GM10266 (cell line): ENCODE data around the gene WDFY4.

Experiments
- DNase-seq: peaks from one replicate; pipeline ENCODE4 v3.0.0; 2012; ENCODE audit errors: extremely low spot score
- TF ChIP-seq, protein P1 (sequence below): IDR thresholded peaks from 2 replicates; pipeline ENCODE4 v1.5.1; 2012; ENCODE audit warnings: mild to moderate bottlenecking, low read depth; ENCODE audit not compliant: control insufficient read depth, insufficient read depth; ENCODE audit errors: missing control alignments

The WDFY4 gene

DNA sequence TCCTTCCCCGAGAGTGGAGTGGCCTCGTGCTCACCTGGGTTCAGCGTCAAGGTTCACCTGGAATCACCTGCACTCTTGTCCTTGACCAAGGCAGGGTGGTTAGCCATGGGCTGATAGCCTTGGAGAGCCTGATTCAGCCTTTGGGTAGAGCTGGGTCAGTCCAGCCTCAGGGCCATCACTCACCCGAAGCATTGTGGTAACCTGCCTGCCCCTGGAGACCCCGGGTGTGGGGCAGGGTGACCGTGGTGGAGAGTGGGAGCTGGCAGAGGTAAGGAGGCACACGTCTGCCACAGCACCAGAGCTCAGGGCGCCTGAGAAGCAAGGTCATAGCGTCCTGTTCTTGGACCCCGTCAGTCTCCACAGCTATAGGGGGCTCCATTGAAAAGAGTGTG is 27.8 kb upstream of the WDFY4 start:
- TF ChIP-seq, protein P1, sequence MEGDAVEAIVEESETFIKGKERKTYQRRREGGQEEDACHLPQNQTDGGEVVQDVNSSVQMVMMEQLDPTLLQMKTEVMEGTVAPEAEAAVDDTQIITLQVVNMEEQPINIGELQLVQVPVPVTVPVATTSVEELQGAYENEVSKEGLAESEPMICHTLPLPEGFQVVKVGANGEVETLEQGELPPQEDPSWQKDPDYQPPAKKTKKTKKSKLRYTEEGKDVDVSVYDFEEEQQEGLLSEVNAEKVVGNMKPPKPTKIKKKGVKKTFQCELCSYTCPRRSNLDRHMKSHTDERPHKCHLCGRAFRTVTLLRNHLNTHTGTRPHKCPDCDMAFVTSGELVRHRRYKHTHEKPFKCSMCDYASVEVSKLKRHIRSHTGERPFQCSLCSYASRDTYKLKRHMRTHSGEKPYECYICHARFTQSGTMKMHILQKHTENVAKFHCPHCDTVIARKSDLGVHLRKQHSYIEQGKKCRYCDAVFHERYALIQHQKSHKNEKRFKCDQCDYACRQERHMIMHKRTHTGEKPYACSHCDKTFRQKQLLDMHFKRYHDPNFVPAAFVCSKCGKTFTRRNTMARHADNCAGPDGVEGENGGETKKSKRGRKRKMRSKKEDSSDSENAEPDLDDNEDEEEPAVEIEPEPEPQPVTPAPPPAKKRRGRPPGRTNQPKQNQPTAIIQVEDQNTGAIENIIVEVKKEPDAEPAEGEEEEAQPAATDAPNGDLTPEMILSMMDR: no peak
- DNase-seq: no peak

DNA sequence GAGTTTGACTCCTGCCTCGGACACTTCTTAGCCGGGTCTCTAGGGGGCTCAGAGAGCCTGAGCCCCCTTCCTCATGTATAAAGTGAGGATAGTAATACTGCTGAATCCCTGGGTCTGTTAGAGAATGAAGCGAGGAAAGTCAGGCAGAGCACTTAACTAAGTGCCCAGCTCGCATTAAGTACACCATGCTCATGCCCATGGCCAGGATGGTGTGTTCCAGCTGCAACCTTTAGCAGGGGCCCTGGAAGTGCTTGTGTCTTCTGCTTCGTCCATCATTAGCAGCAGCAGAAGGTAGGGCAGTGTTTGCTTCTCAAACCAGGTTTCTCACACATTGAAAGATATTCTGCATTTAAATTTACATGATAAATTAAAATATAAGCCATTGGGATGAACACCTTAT is 27.3 kb upstream of the WDFY4 start:
- no peak for DNase-seq
- TF ChIP-seq, protein P1: no peak

DNA sequence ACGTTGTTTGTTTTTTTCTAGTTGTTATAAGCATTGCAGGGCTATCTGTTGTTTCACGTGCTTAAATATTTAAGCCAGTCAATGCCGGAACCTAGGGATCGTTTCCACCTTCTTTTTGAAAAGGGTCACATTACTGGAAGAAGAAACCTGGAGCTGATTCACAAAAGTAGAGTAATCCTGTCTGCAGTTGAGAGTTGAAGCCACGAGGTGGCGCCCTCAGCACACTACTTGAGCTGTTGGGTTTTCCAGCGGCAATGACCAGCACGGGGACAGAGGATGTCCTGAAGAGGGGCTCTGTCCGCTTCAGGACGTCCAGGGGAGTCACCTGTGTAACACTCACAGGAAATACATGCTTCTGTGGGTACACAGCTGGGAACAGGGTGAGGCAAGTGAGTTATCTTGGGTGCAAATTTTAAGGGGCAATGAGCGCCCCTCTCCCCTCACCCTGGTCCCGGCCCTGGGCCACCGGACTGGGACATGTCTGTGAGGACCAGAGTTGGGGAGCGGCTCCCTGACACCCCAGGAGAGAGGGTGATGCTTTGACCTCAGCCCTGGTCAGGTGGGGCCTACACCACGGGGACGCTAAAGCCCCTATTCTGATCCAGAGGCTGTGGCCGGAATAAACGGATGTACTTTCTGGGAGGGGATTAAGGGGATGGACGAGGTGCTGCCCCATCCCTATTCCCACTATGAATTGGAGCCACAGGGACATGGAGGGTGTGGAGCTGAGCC is 26.3 kb upstream of the WDFY4 start:
- DNase-seq: peak; percentile 68
- TF ChIP-seq, protein P1: peak; percentile 87

DNA sequence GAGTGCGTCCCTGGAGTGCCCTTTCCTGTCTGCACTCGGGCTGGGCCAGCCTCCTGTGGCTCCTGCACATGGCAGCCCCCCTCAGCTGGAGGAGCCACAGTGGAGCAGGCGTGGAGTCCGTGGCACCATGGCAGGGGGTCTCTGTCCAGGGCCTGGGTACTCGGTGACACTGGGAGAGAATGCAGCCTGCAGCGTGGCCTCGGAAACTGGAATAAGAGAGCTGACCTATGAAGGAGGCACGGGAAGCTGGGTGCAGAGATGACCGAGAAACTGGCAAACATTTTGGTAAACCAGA is 25.8 kb upstream of the WDFY4 start:
- TF ChIP-seq, protein P1: no peak
- DNase-seq: no peak

DNA sequence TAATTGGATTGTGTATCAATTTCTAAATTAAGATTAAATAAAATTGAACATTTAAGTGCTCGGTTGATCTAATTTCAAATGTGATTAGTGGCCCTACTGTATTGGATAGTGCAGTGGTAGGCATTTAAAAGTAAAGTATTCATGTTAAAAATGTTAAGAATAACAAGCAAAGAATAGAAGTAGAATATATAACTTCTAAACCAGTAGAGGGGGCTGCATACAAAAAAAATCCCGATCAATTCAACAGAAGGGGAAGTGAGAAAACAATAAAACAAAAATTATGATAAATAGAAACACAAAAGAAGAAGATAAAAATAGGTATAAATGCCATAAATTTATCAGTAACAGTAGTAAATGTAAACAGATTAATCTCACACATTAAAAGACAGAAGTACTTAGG is 24.9 kb upstream of the WDFY4 start:
- TF ChIP-seq, protein P1: peak; percentile 37
- peak; percentile 53 for DNase-seq

- TF ChIP-seq, protein P1: no peak
Observed at GRCh38 chr10:48661441-48661840, 23.2 kb upstream of the WDFY4 start.

GRCh38 chr10:48667960-48668590 is 16.6 kb upstream of the WDFY4 start:
- DNase-seq: peak; percentile 50
- TF ChIP-seq, protein P1: no peak

More at GRCh38 chr10:48661441-48661840, 23.2 kb upstream of the WDFY4 start:
- DNase-seq: no peak
